ENCODE data around the gene PRDM16.

DNA sequence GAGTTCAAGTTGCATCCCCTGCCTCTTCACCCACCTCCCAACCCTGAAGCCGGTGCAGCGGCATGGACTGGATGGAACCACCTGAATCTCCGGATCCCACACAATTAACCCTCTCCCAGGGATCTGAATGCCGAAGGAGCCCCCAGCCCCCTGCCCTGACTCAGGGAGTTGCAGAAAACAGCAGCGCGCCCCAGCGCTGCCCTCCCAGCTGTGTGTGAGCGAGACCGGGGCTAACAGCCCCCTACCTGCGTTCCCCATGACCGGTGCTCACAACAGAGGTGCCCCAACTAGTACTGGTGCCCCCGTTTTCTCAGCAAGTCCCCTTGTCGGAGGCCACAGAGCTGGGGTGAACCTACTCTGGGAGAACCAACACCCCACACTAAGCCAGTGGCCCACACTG, 136.8 kb downstream of the PRDM16 start:
- TF ChIP-seq YY1 (IDR thresholded peaks at IDR 0.05; ENCODE audit: insufficient read depth, insufficient read length), result no peak
- TF ChIP-seq ZNF274 (IDR thresholded peaks at IDR 0.05; ENCODE audit: low read depth, low read length), result no peak
